ENCODE measurements around the gene DNAJC3.
"Not testable (repeated sequence)": the region's sequence is repeated elsewhere in the genome, so short reads cannot be mapped to it uniquely, and the experiment has no call there.

Gene DNAJC3

DNA sequence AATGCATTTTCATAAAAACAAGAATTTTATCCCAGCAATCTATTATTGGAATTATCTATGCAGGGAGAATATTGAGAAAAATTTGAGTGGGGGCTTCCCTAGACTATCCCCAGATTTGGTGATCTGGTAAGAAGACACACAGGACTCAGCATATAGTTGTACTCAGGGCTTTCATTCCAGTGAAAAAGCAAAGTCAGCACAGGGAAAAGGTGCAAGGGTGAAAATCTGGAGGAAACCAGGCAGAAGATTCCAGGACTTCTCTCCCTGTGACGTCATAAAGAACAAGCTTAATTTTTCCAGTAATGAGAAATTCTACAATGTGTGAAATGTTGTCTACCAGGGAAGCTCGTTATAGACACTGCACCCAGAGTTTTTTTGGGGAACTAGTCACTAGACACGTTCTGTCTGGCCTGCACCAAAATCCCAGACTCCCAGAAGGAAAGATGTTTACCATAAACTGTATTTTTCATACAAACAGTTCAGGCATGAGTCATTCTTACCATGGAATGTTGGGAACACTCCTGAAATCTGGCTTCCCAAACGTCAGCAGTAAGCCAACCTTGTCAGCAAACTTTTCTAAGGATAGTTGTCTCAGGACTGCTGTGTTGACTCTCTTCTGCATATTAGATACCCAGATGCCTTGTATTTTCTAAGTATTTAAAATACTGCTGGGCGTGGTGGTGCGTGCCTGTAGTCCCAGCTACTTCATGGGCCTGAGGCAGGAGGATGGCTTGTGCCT lies 107.4 kb downstream of the DNAJC3 start:
- DNase-seq, result no peak

DNA sequence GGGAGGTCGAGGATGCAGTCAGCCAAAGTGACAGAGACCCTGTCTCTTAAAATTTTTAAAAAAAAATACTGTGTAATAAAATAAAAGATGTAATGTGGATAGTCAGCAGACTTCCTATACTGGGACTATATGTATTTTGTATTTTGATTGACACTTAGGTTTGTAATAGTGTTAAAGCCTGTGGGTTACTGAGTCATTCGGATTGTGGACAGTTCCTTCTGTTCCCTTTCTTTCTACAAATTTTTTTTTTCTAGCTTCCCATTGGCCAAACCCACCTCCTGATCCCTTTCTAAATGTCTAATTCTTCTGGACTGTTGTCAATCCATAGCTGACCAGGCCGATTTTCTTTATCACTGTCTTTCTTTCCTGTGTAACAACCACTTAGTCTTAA lies 108.0 kb downstream of the DNAJC3 start:
- no peak for DNase-seq

DNA sequence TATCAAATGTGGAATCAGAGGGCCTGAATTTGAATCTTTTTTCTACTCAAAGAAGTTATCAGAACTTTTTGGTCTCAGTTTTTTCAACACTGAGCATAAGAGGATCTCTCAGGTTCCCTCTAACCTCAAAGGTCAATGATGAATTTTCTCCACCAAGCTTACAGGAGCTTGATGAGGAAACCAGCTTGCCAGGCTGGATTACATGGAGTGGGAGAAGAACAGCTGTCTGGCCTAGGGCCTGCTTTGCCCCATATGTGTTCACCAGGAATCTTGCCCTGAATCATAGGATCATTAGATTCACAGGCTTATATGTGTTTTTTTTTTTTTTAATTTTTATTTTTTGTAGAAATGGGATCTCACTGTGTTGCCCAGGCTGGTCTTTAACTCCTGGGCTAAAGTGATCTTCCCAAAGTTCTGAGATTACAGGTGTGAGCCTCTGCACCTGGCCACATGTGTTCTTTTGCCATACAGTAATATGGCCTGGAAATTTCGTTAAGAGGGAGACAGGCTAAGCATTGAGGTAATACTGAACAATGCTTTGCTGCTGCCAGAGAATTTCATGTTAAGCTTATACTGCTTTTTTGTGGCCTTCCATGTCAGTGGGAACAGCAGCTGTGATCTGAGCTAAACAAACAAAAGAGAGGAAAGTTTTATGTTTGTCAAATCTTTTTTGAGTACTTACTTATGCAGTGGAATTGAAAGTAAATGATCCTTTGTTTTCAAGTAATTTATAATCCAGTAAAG lies 110.6 kb downstream of the DNAJC3 start:
- no peak for DNase-seq

DNA sequence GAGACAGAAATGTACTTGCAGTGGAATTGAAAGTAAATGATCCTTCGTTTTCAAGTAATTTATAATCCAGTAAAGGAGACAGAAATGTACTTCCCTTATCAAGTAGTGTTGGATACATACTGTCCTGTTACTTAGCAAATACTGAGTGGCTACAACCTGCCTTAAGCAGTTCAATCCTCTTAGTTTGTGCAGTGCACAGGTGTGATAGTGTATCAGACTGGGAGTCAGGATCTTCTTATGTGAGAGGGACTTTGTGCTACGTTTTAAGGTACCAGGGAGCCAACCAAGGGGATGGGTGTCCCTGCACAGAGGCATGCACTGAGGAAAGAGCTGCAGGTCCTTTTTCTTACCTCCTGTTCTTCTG lies 111.1 kb downstream of the DNAJC3 start:
- DNase-seq, result no peak

DNA sequence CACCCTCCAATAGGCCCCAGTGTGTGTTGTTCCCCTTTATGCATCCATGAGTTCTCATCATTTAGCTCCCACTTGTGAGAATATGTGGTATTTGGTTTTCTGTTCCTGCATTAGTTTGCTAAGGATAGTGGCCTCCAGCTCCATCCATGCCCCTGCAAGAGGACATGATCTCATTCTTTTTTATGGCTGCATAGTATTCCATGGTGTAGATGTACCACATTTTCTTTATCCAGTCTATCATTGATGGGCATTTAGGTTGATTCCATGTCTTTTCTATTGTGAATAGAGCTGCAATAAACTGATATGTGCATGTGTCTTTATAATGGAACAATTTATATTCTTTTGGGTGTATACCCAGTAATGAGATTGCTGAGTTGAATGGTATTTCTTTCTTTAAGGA lies 112.4 kb downstream of the DNAJC3 start:
- DNase-seq, result not testable (repeated sequence)

DNA sequence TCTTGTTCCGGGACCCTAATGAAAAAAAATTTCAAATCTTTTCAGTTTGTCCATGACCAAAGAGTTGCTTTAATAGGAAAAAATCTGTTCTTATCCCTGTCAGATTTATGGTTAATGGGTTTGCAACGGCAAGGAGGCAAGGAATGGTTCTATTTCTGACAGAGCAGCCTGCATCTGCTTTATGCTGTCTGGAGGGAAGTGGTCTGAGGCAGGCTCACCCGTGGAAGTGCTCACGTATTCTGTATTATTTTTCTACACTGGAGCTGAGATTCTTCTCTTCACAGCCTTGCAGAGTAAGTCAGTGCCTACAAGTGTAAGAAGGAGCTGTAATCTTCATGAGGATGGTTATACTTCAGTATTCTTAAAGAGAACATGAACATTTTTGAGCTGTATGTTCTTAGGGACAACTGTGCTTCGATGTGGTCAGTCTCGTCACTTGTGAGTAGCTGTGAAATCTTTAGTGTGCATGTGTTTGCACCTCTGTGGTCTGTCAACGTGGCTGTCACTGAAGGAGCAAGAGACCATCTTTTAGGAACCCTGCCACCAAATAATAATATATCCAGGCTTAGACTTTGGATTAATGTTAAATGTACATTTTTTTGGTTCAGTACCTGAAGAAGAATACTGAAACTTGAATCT lies 114.3 kb downstream of the DNAJC3 start:
- no peak for DNase-seq

DNA sequence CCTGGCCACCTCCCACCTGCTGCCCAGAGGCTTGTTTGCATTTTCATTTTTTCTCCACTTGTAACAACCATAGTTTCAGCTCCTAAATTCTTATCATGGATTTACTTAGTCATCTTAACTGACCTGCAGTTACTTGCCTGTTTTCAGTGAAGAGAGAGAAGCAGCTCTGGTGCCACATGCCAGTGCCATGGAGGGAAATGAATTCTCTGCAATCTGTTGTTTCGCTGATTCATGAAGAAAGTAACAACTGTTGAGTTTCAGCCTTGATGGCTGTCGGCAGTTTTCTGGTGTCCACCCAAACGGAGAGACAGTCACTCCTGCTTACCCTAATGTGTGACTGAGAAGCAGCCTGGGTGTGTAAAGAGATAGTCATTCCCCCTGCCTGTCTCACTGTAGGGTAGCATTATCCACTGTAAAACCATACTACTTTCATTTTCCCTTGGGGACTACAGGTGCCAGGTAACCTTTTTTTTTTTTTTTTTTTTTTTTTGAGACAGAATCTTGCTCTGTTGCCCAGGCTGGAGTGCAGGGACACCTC lies 116.1 kb downstream of the DNAJC3 start:
- no peak for DNase-seq

DNA sequence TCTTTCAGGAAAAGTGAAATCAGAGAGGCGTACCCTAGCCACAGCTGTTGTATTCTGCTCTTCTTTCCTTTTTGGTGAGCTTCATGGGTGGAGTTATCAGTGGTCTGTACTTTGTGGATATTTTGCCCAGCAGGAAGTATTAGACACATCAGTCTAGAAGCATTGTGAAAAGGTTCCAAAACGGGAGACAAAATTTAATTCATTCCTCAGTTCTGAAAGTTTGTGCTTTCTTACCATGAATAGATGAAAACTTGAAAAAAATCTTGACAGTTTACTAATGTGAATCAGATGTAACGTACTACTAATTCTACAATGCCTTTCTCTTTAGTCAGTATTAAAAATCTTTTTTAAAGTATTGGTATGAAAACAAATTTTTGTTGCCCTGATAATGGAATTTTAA lies 116.8 kb downstream of the DNAJC3 start:
- no peak for DNase-seq

DNA sequence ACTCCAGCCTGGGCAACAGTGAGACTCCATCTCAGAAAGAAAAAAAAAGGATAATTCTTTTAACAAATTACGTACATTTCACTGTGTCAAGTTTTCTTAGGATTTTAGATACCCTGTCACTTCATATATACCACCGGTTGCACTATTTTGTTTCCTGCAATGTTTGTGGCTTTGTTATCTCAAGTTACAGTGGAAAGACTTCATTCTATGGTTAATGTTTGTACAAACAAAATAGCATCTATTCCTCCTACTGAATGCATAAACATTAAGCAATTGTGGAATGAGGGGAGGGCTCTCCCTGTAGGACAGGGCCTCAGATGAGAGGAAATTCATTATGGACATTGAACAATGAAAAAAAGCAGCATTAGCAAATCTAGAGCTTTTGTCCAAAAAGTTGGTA lies 120.1 kb downstream of the DNAJC3 start:
- no peak for DNase-seq

DNA sequence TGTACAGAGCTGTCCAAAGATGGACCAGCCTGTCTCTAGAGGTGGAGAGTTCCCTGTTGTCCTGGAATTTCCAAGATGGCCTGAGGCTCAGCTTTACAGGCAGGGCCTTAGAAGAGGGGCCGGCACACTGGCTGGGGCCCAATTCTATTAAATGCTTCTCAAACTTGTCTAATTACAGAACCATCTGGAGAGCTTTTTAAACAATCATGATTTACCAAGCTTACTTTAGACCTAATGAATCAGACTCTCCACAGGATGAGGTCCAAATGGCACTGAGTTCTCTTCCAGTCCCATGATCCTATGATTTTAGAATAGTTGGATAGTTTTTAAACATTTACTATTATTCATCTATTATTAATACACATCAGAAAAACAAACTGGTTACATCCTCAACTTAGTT lies 123.5 kb downstream of the DNAJC3 start:
- no peak for DNase-seq

DNA sequence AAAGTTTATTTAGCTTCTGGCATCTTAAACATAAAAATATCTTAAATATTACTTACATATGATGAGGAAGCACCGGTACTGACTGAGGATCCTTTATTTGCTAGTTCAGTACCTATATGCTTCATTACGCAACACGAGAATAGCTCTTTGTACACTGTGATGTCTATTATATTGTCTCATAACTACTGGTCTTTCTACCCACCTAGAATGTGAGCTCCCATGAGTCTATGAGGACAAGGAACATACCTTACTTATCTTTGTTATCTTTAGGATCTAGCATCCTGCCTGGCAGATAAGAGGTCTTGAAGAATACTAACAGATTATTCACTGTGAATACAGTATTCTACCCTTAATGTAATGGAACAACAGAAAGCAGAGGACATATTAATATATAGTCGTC lies 124.9 kb downstream of the DNAJC3 start:
- DNase-seq, result no peak

DNA sequence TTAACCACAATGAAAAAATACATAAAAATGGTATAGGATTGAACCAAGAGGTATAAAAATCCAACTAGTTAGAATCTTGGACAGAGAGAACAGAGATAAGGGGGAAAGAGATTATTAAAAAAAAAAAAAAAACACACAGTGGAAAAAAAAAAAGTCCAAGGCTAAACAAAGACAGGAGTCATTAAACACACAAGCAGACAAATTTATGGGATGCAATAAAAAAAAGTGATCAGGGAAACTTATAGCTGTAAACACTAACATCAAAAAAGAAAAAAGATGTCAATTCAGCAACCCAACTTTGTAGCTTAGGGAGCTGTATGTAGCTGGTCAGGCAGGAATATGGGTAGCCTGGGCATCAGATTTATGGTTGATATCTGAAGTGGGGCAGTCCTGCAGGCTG lies 129.0 kb downstream of the DNAJC3 start:
- no peak for DNase-seq

DNA sequence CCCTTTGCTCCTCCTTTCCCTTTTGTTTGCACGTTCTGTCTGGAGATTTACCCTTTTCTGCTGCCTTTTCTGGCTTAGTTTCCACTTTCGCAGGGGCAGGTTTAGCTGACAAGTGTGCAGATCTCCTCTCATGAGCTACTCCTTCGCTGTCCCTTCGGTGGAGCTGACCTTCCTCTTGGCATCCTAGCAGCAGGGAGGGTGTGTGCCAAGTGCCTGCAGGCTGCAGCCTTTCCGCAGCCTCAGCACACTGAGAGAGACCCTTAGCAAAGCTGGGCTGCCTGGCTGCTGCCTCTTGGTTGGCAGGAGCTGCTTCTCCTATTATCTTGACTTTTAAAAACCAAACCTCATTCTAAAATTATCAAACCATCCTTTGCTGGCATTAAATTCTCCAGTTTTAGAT lies 132.5 kb downstream of the DNAJC3 start:
- no peak for DNase-seq

DNA sequence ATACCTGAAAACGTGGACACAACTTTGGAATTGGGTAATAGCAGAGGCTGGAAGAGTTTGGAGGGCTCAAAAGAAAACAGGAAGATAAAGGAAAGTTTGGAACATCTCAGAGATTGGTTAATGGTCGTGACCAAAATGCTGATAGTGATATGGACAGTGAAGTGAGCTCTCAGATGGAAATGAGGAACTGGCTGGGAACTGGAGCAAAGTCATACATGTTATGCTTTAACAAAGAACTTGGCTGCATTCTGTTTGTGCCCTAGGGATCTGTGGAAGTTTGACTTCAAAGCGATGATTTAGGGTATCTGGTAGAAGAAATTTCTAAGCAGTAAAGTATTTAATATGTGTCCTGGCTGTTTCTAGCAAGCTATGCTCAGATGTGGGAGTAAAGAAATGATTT lies 136.2 kb downstream of the DNAJC3 start:
- DNase-seq, result no peak

DNA sequence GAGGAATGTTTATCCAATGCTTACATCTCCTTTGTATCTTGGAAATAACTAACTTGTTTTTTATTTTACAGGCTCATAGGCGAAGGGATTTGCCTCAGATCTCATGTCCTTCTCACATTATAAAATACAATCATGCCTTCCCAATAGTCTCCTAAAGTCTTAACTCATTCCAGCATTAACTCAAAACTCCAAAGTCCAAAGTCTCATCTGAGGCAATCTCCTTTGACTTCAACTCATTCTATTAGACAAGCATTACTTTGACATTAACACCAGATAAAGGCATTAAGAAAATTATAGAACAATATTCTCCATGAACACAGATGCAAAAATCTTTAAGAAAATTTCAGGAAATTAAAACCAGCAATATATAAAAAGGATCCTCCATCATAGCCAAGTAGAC lies 137.6 kb downstream of the DNAJC3 start:
- no peak for DNase-seq

DNA sequence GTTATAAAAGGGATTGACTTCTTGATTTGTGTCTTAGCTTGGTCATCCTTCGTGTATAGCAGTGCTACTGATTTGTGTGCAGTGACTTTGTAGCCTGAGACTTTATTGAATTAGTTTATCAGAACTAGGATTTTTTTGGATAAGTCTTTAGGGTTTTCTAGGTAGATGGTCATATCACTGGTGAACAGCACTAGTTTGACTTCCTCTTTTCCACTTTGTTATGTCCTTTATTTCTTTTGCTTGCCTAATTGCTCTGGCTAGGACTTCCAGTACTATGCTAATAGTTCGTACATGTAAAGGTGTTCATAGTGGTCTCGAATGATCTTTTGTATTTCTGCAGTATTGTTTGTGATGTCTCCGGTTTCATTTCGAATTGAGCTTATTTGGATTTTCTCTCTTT lies 145.4 kb downstream of the DNAJC3 start:
- no peak for DNase-seq

DNA sequence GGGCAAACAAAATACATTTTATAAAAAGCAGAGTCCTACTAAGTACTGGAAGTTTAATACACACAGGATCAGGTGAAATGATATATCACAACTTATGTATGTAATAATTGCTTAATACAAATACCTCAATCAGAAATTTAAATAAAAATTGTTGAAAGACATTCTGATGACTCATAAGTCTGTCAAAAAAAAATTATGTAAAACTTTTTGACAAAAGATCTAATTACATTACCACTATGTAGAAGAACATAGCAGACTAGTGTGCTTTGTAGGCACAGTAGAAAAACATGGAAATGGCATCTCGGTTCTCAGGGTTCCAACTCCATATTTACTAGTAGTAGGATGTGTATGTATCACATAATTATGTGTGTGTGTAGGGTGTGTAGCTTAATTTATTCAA lies 156.2 kb downstream of the DNAJC3 start:
- no peak for DNase-seq

DNA sequence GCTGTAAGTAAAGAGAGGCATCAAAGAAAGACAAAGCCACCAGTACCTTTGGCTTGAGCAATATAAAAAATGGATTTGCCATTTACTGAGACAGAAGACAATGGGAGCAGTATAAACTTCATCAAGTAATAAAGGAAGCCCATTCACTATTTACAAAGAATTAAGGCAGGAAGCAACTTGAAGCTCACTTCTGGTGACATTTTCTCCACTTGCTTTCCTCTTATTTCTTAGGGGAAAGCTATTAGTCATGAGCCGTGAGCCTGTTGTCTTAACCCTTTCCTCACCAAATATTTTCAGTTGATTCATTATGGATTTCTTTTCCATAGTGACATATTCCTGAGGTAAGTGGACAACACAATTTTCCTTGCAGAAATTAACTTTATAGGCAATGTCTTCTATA lies 156.8 kb downstream of the DNAJC3 start:
- no peak for DNase-seq

DNA sequence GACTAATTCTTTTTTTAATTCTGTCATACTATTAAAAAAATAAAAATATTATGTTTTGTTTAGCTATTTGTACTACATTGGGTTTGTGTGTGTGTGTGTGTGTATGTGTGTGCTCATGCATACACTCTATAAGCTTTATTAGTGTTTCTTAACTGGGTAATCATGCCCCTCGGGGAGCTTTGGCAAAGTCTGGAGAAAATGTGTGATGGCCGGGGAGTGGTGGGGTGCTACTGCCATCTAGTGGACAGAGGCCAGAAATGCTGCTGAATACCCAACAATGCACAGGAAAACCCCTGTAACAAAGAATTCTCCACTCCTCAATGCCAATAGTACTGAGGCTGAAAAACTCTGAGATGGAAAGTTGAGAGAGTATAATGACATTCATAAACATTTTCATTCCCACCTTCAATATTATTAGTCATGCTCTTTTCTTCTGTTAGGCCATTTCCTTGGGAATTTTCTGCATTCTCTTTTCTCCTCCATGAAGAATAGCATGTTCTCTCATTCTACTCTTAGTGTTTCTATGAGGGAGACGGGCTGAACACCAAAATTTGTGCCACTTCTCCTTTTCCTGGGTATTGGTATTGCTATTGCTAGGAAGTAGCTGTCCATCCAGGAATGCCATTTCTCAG lies 157.3 kb downstream of the DNAJC3 start:
- peak; percentile 26 for DNase-seq

DNA sequence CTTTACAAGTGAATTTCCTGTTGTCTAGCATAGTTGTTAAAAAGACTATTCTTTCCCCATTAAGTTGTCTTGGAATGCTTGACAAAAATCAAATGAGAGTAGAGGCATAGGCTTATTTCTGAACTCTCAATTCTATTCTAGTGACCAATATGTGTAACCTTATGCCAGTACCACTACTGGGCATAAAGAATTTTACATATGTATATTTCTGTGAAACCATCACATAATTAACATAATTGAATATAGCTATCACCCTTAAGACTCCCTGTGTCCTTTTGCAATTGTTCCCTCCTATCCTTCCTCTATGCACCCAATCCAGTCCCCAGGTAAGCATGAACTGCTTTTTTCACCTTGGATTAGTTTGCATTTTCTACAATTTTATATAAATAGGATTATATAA lies 165.0 kb downstream of the DNAJC3 start:
- no peak for DNase-seq

DNA sequence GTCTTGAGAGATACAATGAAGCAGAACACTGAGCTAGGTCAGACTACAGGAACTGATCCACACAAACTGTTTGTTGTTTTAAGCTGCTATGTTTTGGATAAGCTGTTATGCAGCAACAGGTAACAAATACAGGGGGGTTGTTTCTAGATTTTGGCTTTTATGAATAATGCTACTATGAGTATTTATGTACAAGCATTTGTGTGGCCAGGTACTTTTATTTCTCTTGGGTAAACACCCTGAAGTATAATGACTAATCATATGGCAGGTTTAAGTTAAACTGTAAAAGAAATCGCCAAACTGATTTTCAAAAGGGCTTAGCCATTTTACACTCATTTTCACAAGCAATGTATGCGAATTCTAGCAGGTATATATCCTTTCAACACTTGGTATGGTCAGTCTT lies 166.0 kb downstream of the DNAJC3 start:
- no peak for DNase-seq

Data from NCI-H1417 treated with DMSO at 0.1 percent for 48 hours (cell line).